ENCODE measurements around the gene DTNB.
A peak's percentile ranks its signal among the peaks of the same experiment; 100 is the strongest.

Gene DTNB

DNA sequence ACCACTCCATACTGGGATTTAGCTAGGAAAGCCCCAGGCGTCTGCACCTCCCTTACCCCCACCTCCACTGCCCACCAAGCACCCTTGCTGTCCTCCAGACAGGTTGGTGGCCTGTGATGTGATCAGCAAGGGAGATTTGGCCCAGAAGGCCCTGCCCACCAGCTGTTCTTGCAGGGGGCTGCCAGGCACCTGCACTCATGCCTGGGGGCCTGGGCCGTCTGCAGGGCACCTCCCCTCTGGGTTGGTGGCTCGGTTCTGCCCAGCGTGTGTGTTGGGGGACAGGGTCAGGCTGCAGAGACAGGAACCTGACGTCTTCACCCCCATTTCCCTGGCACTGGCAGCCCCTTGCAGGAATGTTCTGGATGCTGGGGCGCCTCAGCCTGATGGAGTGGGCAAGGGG, 337.4 kb downstream of the DTNB start:
- TF ChIP-seq RBAK (tag by site-specific recombination; IDR thresholded peaks at IDR 0.05) (no peak), ZIC2 (tag by site-specific recombination; IDR thresholded peaks at IDR 0.05) (peak; percentile 70)
- no peaks in the 10 kb centered on the region for H3K9me3 ChIP-seq (ENCODE audit: control insufficient read depth, insufficient read depth, low read depth, low read length)
- H3K4me1 ChIP-seq (ENCODE audit: control insufficient read depth, insufficient read depth, low read length) = peaks cover 11% of the 10 kb centered on the region; the same call in 1 of the 2 replicates
- H3K36me3 ChIP-seq (ENCODE audit: control insufficient read depth in 2 of 2, insufficient read depth in 1 of 2, low read length in 2 of 2) = no peaks in the 10 kb centered on the region
- H3K4me3 ChIP-seq (ENCODE audit: low read depth, low read length) = no peak overlapping the region
- no peak overlapping the region for H3K27ac ChIP-seq (ENCODE audit: extremely low read depth, low read depth, low read length)
- ChIA-PET CTCF (interaction anchor here (1.2 kb wide), 1 partner anchor 27 kb away, joined by 4 read pairs; no protein-coding TSS in a partner anchor), POLR2A (interaction anchor here (0.6 to 0.7 kb wide), 2 partner anchors 26 to 127 kb away, joined by 3 to 4 read pairs; no protein-coding TSS in a partner anchor)

DNA sequence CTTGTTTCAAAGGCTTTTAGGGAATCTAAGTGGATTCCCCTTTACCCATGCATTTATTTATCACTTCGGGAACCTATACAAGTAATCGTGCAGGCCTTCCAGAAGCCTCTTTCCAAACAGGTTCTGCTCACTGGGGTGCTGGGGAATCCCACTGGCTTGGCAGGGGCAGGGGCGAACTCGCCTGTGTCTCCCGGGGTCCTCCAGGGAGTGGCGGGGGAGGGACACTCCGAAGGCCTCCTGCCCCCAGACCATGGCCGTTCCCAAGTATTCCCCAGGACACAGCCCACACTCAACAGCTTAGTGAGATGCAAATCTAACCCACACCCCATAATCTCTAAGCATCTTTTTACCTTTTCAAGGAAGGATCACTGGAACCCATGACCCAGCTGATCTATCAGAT, 338.2 kb downstream of the DTNB start:
- no peak overlapping the region for H3K4me3 ChIP-seq (ENCODE audit: low read depth, low read length)
- H3K4me1 ChIP-seq (ENCODE audit: control insufficient read depth, insufficient read depth, low read length) = peaks cover 11% of the 10 kb centered on the region; the same call in 1 of the 2 replicates
- no peak for TF ChIP-seq ZBTB20 (tag by site-specific recombination; IDR thresholded peaks at IDR 0.05)
- no peak for TF ChIP-seq ZNF645 (tag by site-specific recombination; IDR thresholded peaks at IDR 0.05)
- no peak for TF ChIP-seq INSM2 (tag by site-specific recombination; IDR thresholded peaks at IDR 0.05)
- TF ChIP-seq KLF9 (tag by site-specific recombination; IDR thresholded peaks at IDR 0.05; ENCODE audit: low read depth) = no peak
- TF ChIP-seq ZNF266 (tag by site-specific recombination; IDR thresholded peaks at IDR 0.05; ENCODE audit: low read depth) = no peak
- no peak for TF ChIP-seq ZNF416 (tag by site-specific recombination; IDR thresholded peaks at IDR 0.05)
- no peak for TF ChIP-seq ZNF830 (tag by site-specific recombination; IDR thresholded peaks at IDR 0.05; ENCODE audit: low read depth)
- no peak for TF ChIP-seq ZBTB44 (tag by site-specific recombination; IDR thresholded peaks at IDR 0.05)
- TF ChIP-seq ZNF23 (tag by site-specific recombination; IDR thresholded peaks at IDR 0.05; ENCODE audit: borderline replicate concordance) = no peak
- ChIA-PET CTCF (interaction anchor here (0.7 to 1.2 kb wide), 2 partner anchors 13 to 26 kb away, joined by 4 read pairs; no protein-coding TSS in a partner anchor), POLR2A (interaction anchor here (0.6 to 0.7 kb wide), 2 partner anchors 25 to 128 kb away, joined by 3 to 4 read pairs; no protein-coding TSS in a partner anchor)
- no peak overlapping the region for H3K27ac ChIP-seq (ENCODE audit: extremely low read depth, low read depth, low read length)
- no peaks in the 10 kb centered on the region for H3K9me3 ChIP-seq (ENCODE audit: control insufficient read depth, insufficient read depth, low read depth, low read length)
- no peaks in the 10 kb centered on the region for H3K36me3 ChIP-seq (ENCODE audit: control insufficient read depth in 2 of 2, insufficient read depth in 1 of 2, low read length in 2 of 2)

- POLR2A ChIA-PET = no interaction called here
- H3K27ac ChIP-seq (ENCODE audit: extremely low read depth, low read depth, low read length) = no peak overlapping the region
- CTCF ChIA-PET = interaction anchor here (0.8 kb wide), 1 partner anchor 27 kb away, joined by 3 read pairs; no protein-coding TSS in a partner anchor
- no peaks in the 10 kb centered on the region for H3K9me3 ChIP-seq (ENCODE audit: control insufficient read depth, insufficient read depth, low read depth, low read length)
- H3K4me1 ChIP-seq (ENCODE audit: control insufficient read depth, insufficient read depth, low read length) = peaks cover 9% of the 10 kb centered on the region; the same call in 1 of the 2 replicates
- H3K4me3 ChIP-seq (ENCODE audit: low read depth, low read length) = no peak overlapping the region
- H3K36me3 ChIP-seq (ENCODE audit: control insufficient read depth in 2 of 2, insufficient read depth in 1 of 2, low read length in 2 of 2) = no peaks in the 10 kb centered on the region
- TF ChIP-seq ZNF513 (tag by site-specific recombination; IDR thresholded peaks at IDR 0.05) = no peak
- no peak for TF ChIP-seq ZNF24 (tag by site-specific recombination; IDR thresholded peaks at IDR 0.05)
- TF ChIP-seq ZNF777 (tag by site-specific recombination; IDR thresholded peaks at IDR 0.05; ENCODE audit: borderline replicate concordance) = no peak
- TF ChIP-seq ZNF23 (tag by site-specific recombination; IDR thresholded peaks at IDR 0.05; ENCODE audit: borderline replicate concordance) = no peak
- TF ChIP-seq ZNF324 (tag by site-specific recombination; IDR thresholded peaks at IDR 0.05) = no peak
- no peak for TF ChIP-seq ZFHX2 (tag by site-specific recombination; conservative IDR thresholded peaks at IDR 0.05)
- TF ChIP-seq ZNF248 (tag by site-specific recombination; IDR thresholded peaks at IDR 0.05) = no peak
- no peak for TF ChIP-seq ZNF518A (tag by site-specific recombination; conservative IDR thresholded peaks at IDR 0.05; ENCODE audit: low read depth)
- no peak for TF ChIP-seq GLIS2 (tag by site-specific recombination; IDR thresholded peaks at IDR 0.05)
- TF ChIP-seq ZNF785 (tag by site-specific recombination; IDR thresholded peaks at IDR 0.05) = no peak
- no peak for TF ChIP-seq SP3 (tag by site-specific recombination; IDR thresholded peaks at IDR 0.05)
These were observed 338.9 kb downstream of the DTNB start for GRCh38 chr2:25334482-25334881.
